ENCODE results near the gene BRD7.

BRD7 gene

DNA sequence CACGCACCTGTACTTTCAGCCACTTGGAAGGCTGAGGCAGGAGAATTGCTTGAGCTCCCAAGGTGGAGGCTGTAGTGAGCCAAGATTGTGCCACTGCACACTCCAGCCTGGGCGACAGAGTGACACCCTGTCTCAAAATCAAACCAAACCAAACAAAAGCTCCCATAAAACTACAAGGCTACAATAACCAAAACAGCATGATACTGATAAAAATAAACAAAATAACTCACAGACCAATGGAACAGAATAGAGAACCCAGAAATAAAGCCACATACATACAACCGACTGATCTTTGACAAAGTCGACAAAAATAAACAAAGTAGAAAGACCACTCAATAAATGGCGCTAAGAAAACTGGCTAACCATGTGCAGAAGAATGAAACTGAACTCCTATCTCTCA is 37.2 kb downstream of the BRD7 start:
- TF ChIP-seq, protein P1, sequence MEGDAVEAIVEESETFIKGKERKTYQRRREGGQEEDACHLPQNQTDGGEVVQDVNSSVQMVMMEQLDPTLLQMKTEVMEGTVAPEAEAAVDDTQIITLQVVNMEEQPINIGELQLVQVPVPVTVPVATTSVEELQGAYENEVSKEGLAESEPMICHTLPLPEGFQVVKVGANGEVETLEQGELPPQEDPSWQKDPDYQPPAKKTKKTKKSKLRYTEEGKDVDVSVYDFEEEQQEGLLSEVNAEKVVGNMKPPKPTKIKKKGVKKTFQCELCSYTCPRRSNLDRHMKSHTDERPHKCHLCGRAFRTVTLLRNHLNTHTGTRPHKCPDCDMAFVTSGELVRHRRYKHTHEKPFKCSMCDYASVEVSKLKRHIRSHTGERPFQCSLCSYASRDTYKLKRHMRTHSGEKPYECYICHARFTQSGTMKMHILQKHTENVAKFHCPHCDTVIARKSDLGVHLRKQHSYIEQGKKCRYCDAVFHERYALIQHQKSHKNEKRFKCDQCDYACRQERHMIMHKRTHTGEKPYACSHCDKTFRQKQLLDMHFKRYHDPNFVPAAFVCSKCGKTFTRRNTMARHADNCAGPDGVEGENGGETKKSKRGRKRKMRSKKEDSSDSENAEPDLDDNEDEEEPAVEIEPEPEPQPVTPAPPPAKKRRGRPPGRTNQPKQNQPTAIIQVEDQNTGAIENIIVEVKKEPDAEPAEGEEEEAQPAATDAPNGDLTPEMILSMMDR (IDR thresholded peaks at IDR 0.05; ENCODE audit: insufficient read depth, low read length, poor library complexity, severe bottlenecking), result no peak
- peaks cover 8% of the 10 kb centered on the region for H3K36me3 ChIP-seq (ENCODE audit: control insufficient read depth, insufficient read depth, low read length)
- H3K27me3 ChIP-seq (replicated peaks; ENCODE audit: control insufficient read depth, insufficient read depth, low read length), result no peaks in the 10 kb centered on the region
- no peak overlapping the region for H3K4me3 ChIP-seq (replicated peaks; ENCODE audit: low read depth, low read length)
- DNase-seq (ENCODE audit: extremely low read depth, insufficient read length), result no peak

DNA sequence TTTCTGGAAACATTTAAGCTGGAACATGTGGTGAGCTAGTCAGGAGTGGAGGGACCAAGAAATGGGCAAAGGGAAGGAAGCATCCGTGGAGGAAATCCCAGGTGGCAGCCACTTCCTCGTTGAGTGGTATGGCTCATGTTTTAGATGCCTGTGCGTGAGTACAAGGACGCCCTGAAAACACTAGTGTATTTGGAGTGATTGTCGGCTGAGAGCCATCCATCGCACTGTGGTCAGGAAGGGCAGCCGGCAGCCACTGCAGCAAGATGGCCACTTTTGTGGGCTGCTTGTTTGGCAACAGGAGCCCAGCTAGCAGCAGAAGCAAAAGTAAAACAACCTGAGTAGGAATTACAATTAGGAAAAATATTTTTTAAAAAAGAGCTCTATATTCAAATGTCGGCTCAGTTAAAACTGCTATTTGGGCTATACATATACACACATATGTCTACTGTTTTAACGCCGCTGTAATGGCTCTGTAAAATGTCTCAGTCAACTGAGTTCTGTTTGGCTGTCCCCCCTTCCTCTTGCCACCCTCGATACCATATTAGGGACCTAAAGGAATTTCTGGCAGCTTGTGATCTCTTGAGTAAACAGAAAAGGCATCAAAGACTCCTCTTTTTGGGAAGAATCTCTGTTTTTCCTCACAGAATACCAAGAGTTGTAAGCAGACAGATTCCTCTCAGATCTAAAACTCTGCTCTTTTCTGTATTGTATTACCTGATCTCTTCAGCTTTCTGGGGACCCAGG is 39.2 kb downstream of the BRD7 start:
- TF ChIP-seq, protein P1 (IDR thresholded peaks at IDR 0.05; ENCODE audit: insufficient read depth, low read length, poor library complexity, severe bottlenecking), result no peak
- no peak overlapping the region for H3K4me3 ChIP-seq (replicated peaks; ENCODE audit: low read depth, low read length)
- H3K27me3 ChIP-seq (replicated peaks; ENCODE audit: control insufficient read depth, insufficient read depth, low read length), result no peaks in the 10 kb centered on the region
- peaks cover 10% of the 10 kb centered on the region for H3K36me3 ChIP-seq (ENCODE audit: control insufficient read depth, insufficient read depth, low read length)
- DNase-seq (ENCODE audit: extremely low read depth, insufficient read length), result no peak

DNA sequence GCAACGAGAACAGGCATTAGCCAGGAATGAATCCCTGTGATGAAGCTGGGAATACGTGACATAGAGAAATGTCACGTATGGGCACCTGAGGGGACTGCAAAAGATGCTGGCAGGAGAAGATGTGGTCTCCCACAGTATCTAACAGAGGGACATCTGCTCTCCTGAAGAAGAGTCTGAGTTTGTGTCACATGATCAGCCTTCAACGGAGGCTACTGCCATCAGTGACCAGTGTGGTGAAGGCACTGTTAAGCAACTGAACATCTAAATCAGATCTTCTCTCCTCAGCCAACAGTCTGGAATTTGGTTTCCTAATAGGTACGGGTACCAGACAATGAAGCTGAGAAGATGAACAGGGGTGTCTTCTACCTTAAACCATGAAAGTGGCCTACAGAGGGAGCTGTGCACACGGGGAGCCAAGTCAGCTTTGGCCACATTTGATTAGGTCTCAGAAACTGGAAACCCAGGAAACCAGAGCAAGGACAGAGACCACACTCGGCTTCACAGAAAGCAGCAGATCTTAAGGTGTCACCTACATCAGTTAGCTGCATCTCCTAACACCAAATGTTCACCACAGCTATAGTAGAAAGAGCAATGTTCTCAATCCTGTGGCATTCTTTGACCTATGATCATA is 41.8 kb downstream of the BRD7 start:
- no peak for DNase-seq (ENCODE audit: extremely low read depth, insufficient read length)
- Histone ChIP-seq H3K36me3 (ENCODE audit: control insufficient read depth, insufficient read depth, low read length) (peaks cover 20% of the 10 kb centered on the region), H3K4me3 (replicated peaks; ENCODE audit: low read depth, low read length) (no peak overlapping the region), H3K27me3 (replicated peaks; ENCODE audit: control insufficient read depth, insufficient read depth, low read length) (no peaks in the 10 kb centered on the region)
- TF ChIP-seq, protein P1 (IDR thresholded peaks at IDR 0.05; ENCODE audit: insufficient read depth, low read length, poor library complexity, severe bottlenecking), result peak; percentile 81

DNA sequence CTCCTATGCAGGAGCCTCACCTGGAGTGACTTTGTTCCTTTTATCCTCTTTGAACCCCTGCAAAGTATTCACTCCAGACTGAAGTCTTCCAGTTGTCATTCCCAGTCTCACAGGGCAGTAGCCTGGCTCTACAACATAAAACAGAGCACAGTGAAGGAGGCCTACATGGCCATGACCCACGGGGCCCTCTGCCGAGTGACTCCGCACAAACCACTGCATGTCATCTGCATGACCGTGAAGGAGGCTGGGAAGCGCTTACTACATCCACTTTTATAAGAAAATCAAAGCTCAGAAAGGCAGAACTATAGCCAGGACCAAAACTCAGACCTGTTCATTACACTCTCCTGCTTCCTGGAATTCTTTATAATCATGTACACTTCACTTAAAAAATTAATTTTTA is 42.5 kb downstream of the BRD7 start:
- TF ChIP-seq, protein P1 (IDR thresholded peaks at IDR 0.05; ENCODE audit: insufficient read depth, low read length, poor library complexity, severe bottlenecking), result no peak
- no peak for DNase-seq (ENCODE audit: extremely low read depth, insufficient read length)
- no peaks in the 10 kb centered on the region for H3K27me3 ChIP-seq (replicated peaks; ENCODE audit: control insufficient read depth, insufficient read depth, low read length)
- peaks cover 22% of the 10 kb centered on the region for H3K36me3 ChIP-seq (ENCODE audit: control insufficient read depth, insufficient read depth, low read length)
- no peak overlapping the region for H3K4me3 ChIP-seq (replicated peaks; ENCODE audit: low read depth, low read length)

DNA sequence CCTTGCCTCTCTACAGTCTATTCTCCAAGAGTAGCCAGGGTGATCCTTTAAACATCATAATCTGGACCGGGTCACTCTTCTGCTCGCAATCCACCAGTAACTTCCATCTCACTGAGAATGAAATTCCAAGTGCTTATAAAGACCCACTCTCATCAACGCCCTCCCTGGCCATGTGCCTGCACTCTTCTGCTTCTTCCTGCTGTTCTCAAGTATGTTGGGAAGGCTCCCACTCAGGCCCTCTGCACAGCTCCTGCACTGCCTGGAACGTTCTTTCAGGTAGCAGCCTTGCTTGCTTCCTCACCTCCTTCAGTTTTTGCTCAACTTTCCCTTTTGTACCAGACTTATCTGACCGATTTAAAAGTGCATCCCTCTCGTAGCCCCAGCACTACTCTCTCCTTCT is 44.4 kb downstream of the BRD7 start:
- Histone ChIP-seq H3K36me3 (ENCODE audit: control insufficient read depth, insufficient read depth, low read length) (peaks cover 26% of the 10 kb centered on the region), H3K4me3 (replicated peaks; ENCODE audit: low read depth, low read length) (no peak overlapping the region), H3K27me3 (replicated peaks; ENCODE audit: control insufficient read depth, insufficient read depth, low read length) (no peaks in the 10 kb centered on the region)
- TF ChIP-seq, protein P1 (IDR thresholded peaks at IDR 0.05; ENCODE audit: insufficient read depth, low read length, poor library complexity, severe bottlenecking), result no peak
- DNase-seq (ENCODE audit: extremely low read depth, insufficient read length), result no peak

Measured in GM06990 (cell line).